Airway epithelial cell (primary cell): ENCODE data around the gene CLEC4C. TPM values are rescaled to one million over a fixed set of nuclear protein-coding genes. Genes with fewer than 3 reads are reported as not detected.

Source experiments
- total RNA-seq: library from RNA; depleted of rRNA; stranded (reverse); fragments of >200 nt; gene quantifications from 2 replicates; pipeline ENCODE4 v1.2.3, GENCODE V29; 2015

CLEC4C gene
- not detected in 2 replicates for total RNA-seq

GRCh38 chr12:7747246-7747645 lies at the start of gene CLEC4C:
Gene CLEC4C, minus strand, starts transcription at chr12:7747375. Its CDS starts 27 bp downstream, at chr12:7747348.

GRCh38 chr12:7788884-7789528 lies 41.8 kb upstream of the CLEC4C start, which contains the start of gene NANOG:
Gene NANOG, plus strand, starts transcription at chr12:7789402. Its CDS starts 213 bp downstream, at chr12:7789615.

GRCh38 chr12:7711133-7711532 lies 36.0 kb downstream of the CLEC4C start, which contains the start of gene DPPA3:
Gene DPPA3, plus strand, starts transcription at chr12:7711433. Its CDS starts 138 bp downstream, at chr12:7711571.

GRCh38 chr12:7695566-7696197 lies 51.5 kb downstream of the CLEC4C start, which contains the start of gene GDF3:
Gene GDF3, minus strand, starts transcription at chr12:7695775. Its CDS starts 47 bp downstream, at chr12:7695728.

Other genes starting within 250 kb of the CLEC4C start
- not detected in 2 replicates for gene CD163, start 243.6 kb downstream of the CLEC4C start, total RNA-seq
- gene APOBEC1, start 81.5 kb downstream of the CLEC4C start, total RNA-seq: not detected in 2 replicates
- gene GDF3, start 51.6 kb downstream of the CLEC4C start, total RNA-seq: not detected in 2 replicates
- gene DPPA3, start 35.9 kb downstream of the CLEC4C start, total RNA-seq: not detected in 2 replicates
- gene NANOGNB, start 17.8 kb upstream of the CLEC4C start, total RNA-seq: not detected in 2 replicates
- gene NANOG, start 42.0 kb upstream of the CLEC4C start, total RNA-seq: under 0.01 TPM in 1 of 2 replicates, not detected in the other
- gene SLC2A14, start 125.5 kb upstream of the CLEC4C start, total RNA-seq: 0.05 TPM in 1 of 2 replicates, not detected in the other
- gene SLC2A3, start 188.8 kb upstream of the CLEC4C start, total RNA-seq: 11.2 and 14.1 TPM in 2 replicates